Skeletal muscle tissue (tissue), 4 donors: ENCODE measurements around the gene PCSK6. TPM values are rescaled to one million over a fixed set of nuclear protein-coding genes. Genes with fewer than 3 reads are reported as not detected.

Experiments
- H3K27ac ChIP-seq: one replicate; pipeline ENCODE4 v1.7.0; 2013; ENCODE audit warnings: mild to moderate bottlenecking, low read depth, low read length, inconsistent platforms
- H3K27me3 ChIP-seq, 3 donors: one replicate each; pipeline ENCODE4 v1.7.0; 2013; ENCODE audit warnings: low read length in 3 of 3; ENCODE audit not compliant: control insufficient read depth in 3 of 3, insufficient read depth in 3 of 3
- H3K36me3 ChIP-seq, 3 donors: one replicate each; pipeline ENCODE4 v1.7.0; 2013; ENCODE audit warnings: low read length in 3 of 3; ENCODE audit not compliant: control insufficient read depth in 3 of 3, insufficient read depth in 3 of 3
- H3K4me1 ChIP-seq, 3 donors: one replicate each; pipeline ENCODE4 v1.7.0; 2013; ENCODE audit warnings: low read length in 3 of 3, mild to moderate bottlenecking in 3 of 3; ENCODE audit not compliant: control insufficient read depth in 3 of 3, insufficient read depth in 3 of 3
- H3K4me3 ChIP-seq, 3 donors: one replicate each; pipeline ENCODE4 v1.7.0; 2013; ENCODE audit warnings: low read length in 3 of 3
- H3K9ac ChIP-seq, 3 donors: one replicate each; pipeline ENCODE4 v1.7.0; 2013; ENCODE audit warnings: low read length in 3 of 3, mild to moderate bottlenecking in 3 of 3, moderate library complexity in 2 of 3, low read depth in 1 of 3
- H3K9me3 ChIP-seq, 3 donors: one replicate each; pipeline ENCODE4 v1.7.0; 2013; ENCODE audit warnings: low read length in 3 of 3; ENCODE audit not compliant: control insufficient read depth in 3 of 3
- total RNA-seq: library from RNA; depleted of rRNA; stranded (reverse); fragments of >200 nt; gene quantifications from one replicate; pipeline ENCODE4 v1.2.3, GENCODE V29; 2014
- donor health status: Osteomylitis.

PCSK6 gene
- total RNA-seq, 1 donor from 2014 or later, result 11.5 TPM

- H3K9me3 ChIP-seq, result no peaks in the 10 kb centered on the region
- no peaks in the 10 kb centered on the region for H3K36me3 ChIP-seq
- no peak overlapping the region for H3K27ac ChIP-seq
- peaks cover 0 to 4% (median 2%) of the 10 kb centered on the region in 3 donors for H3K27me3 ChIP-seq
- peaks cover 2 to 12% (median 6%) of the 10 kb centered on the region in 3 donors for H3K4me1 ChIP-seq
- no peak overlapping the region for H3K9ac ChIP-seq
- no peak overlapping the region for H3K4me3 ChIP-seq
Measured at GRCh38 chr15:101533371-101534140, 44.0 kb upstream of the PCSK6 start.

- Histone ChIP-seq H3K9me3 (no peaks in the 10 kb centered on the region), H3K27ac (no peak overlapping the region), H3K9ac (no peak overlapping the region), H3K4me3 (no peak overlapping the region), H3K4me1 (peaks cover 9 to 16% (median 11%) of the 10 kb centered on the region in 3 donors), H3K36me3 (no peaks in the 10 kb centered on the region), H3K27me3 (peaks cover 0 to 4% (median 2%) of the 10 kb centered on the region in 3 donors)
Measured at GRCh38 chr15:101532865-101533264, 43.4 kb upstream of the PCSK6 start.

- H3K4me1 ChIP-seq, result peaks cover 13 to 18% (median 15%) of the 10 kb centered on the region in 3 donors
- peaks cover 0 to 3% (median 0%) of the 10 kb centered on the region in 3 donors for H3K27me3 ChIP-seq
- H3K9me3 ChIP-seq, result no peaks in the 10 kb centered on the region
- H3K9ac ChIP-seq, result no peak overlapping the region
- H3K27ac ChIP-seq, result no peak overlapping the region
- H3K36me3 ChIP-seq, result no peaks in the 10 kb centered on the region
- no peak overlapping the region for H3K4me3 ChIP-seq
Measured at GRCh38 chr15:101531170-101531569, 41.7 kb upstream of the PCSK6 start.

- H3K9me3 ChIP-seq, result no peaks in the 10 kb centered on the region
- peaks cover 0 to 4% (median 0%) of the 10 kb centered on the region in 3 donors for H3K27me3 ChIP-seq
- H3K4me3 ChIP-seq, result no peak overlapping the region
- H3K4me1 ChIP-seq, result peaks cover 13 to 18% (median 15%) of the 10 kb centered on the region in 3 donors
- no peaks in the 10 kb centered on the region for H3K36me3 ChIP-seq
- H3K9ac ChIP-seq, result no peak overlapping the region
- no peak overlapping the region for H3K27ac ChIP-seq
Measured at GRCh38 chr15:101530224-101530958, 40.9 kb upstream of the PCSK6 start.

GRCh38 chr15:101528917-101529299, 39.4 kb upstream of the PCSK6 start:
- H3K9me3 ChIP-seq, result no peaks in the 10 kb centered on the region
- no peak overlapping the region for H3K27ac ChIP-seq
- H3K9ac ChIP-seq, result no peak overlapping the region
- H3K4me1 ChIP-seq, result peaks cover 13 to 18% (median 15%) of the 10 kb centered on the region in 3 donors
- no peaks in the 10 kb centered on the region for H3K36me3 ChIP-seq
- no peak overlapping the region for H3K4me3 ChIP-seq
- H3K27me3 ChIP-seq, result peaks cover 0 to 4% (median 0%) of the 10 kb centered on the region in 3 donors

- Histone ChIP-seq H3K4me3 (no peak overlapping the region), H3K9me3 (no peaks in the 10 kb centered on the region), H3K4me1 (peaks cover 13 to 18% (median 15%) of the 10 kb centered on the region in 3 donors), H3K9ac (no peak overlapping the region), H3K36me3 (no peaks in the 10 kb centered on the region), H3K27ac (peak overlapping the region; percentile 19), H3K27me3 (peaks cover 0 to 4% (median 0%) of the 10 kb centered on the region in 3 donors)
Measured at GRCh38 chr15:101528108-101528916, 38.8 kb upstream of the PCSK6 start.

- Histone ChIP-seq H3K9me3 (no peaks in the 10 kb centered on the region), H3K36me3 (no peaks in the 10 kb centered on the region), H3K27me3 (peaks cover 2 to 5% (median 3%) of the 10 kb centered on the region in 3 donors), H3K4me3 (no peak overlapping the region), H3K9ac (no peak overlapping the region), H3K27ac (no peak overlapping the region), H3K4me1 (peaks cover 13 to 18% (median 15%) of the 10 kb centered on the region in 3 donors)
Measured at GRCh38 chr15:101526890-101527289, 37.4 kb upstream of the PCSK6 start.

GRCh38 chr15:101526442-101526841, 36.9 kb upstream of the PCSK6 start:
- Histone ChIP-seq H3K27me3 (peaks cover 2 to 5% (median 3%) of the 10 kb centered on the region in 3 donors), H3K9ac (no peak overlapping the region), H3K36me3 (no peaks in the 10 kb centered on the region), H3K9me3 (no peaks in the 10 kb centered on the region), H3K4me1 (peaks cover 13 to 18% (median 15%) of the 10 kb centered on the region in 3 donors), H3K4me3 (no peak overlapping the region), H3K27ac (no peak overlapping the region)

- peaks cover 13 to 19% (median 16%) of the 10 kb centered on the region in 3 donors for H3K4me1 ChIP-seq
Measured at GRCh38 chr15:101526021-101526420, 36.5 kb upstream of the PCSK6 start.

More at GRCh38 chr15:101526021-101526420, 36.5 kb upstream of the PCSK6 start:
- peaks cover 2 to 5% (median 3%) of the 10 kb centered on the region in 3 donors for H3K27me3 ChIP-seq
- no peaks in the 10 kb centered on the region for H3K36me3 ChIP-seq
- H3K4me3 ChIP-seq, result no peak overlapping the region
- H3K9ac ChIP-seq, result no peak overlapping the region
- H3K27ac ChIP-seq, result no peak overlapping the region
- H3K9me3 ChIP-seq, result no peaks in the 10 kb centered on the region
